Lower lobe of right lung (tissue), 2 donors: ENCODE measurements around the gene AFF3. TPM values are rescaled to one million over a fixed set of nuclear protein-coding genes. Genes with fewer than 3 reads are reported as not detected.

Experiments used
- ATAC-seq, 2 donors: fragments of 200-7000 bp; cut with Tn5 transposase; one replicate each; pipeline ENCODE4 v1.9.1; 2020 to 2022; ENCODE audit warnings: mild to moderate bottlenecking in 2 of 2, moderate library complexity in 2 of 2
- DNase-seq: peaks from one replicate; pipeline ENCODE4 v3.0.0-alpha.2; 2020
- H3K27ac ChIP-seq: fragments of 200-600 bp; one replicate; pipeline ENCODE4 v1.8.0; 2022
- H3K27me3 ChIP-seq: fragments of 200-600 bp; one replicate; pipeline ENCODE4 v1.8.0; 2022; ENCODE audit warnings: low read depth
- H3K36me3 ChIP-seq: fragments of 200-600 bp; one replicate; pipeline ENCODE4 v1.8.0; 2022; ENCODE audit warnings: mild to moderate bottlenecking
- H3K4me1 ChIP-seq: fragments of 200-600 bp; one replicate; pipeline ENCODE4 v1.8.0; 2022
- H3K4me3 ChIP-seq: fragments of 200-600 bp; one replicate; pipeline ENCODE4 v1.8.0; 2022; ENCODE audit warnings: mild to moderate bottlenecking
- H3K9me3 ChIP-seq: fragments of 200-600 bp; one replicate; pipeline ENCODE4 v1.8.0; 2022
- CTCF ChIP-seq: fragments of 200-600 bp; IDR thresholded peaks from one replicate; pipeline ENCODE4 v1.8.0; 2022; ENCODE audit warnings: antibody characterized with exemption, mild to moderate bottlenecking
- intact Hi-C: fragments of 100-400 bp; cut with DNase I; formaldehyde crosslinking; loops from one replicate; pipeline ENCODE4 v1.11.0; 2022
- total RNA-seq: library from RNA; stranded (reverse); fragmentation: NEBNext Ultra II Directional; extraction: Animal tissue kit (Norgen Biotek cat#: 25700); gene quantifications from one replicate; pipeline ENCODE4 v1.2.1, GENCODE V29; 2021
- donor health status: DM: no; HTN: yes; CAD: no; lungs with severe emphysema.

Gene AFF3
- total RNA-seq, 1 donor from 2014 or later: 57.3 TPM

- DNase-seq: no peak
- intact Hi-C loops: no loop called here
- no peak overlapping the region for H3K4me3 ChIP-seq
- TF ChIP-seq CTCF: no peak
- no peaks in the 10 kb centered on the region for H3K9me3 ChIP-seq
- ATAC-seq: no peak
- H3K27me3 ChIP-seq: no peaks in the 10 kb centered on the region
- no peaks in the 10 kb centered on the region for H3K4me1 ChIP-seq
- H3K27ac ChIP-seq: no peak overlapping the region
- H3K36me3 ChIP-seq: no peaks in the 10 kb centered on the region
Observed at GRCh38 chr2:100046961-100047947, 95.1 kb downstream of the AFF3 start.

- Histone ChIP-seq H3K4me1 (no peaks in the 10 kb centered on the region), H3K27ac (no peak overlapping the region), H3K9me3 (no peaks in the 10 kb centered on the region), H3K27me3 (no peaks in the 10 kb centered on the region), H3K36me3 (no peaks in the 10 kb centered on the region), H3K4me3 (no peak overlapping the region)
- ATAC-seq (no peak), DNase-seq (no peak)
- intact Hi-C loops: no loop called here
- TF ChIP-seq CTCF: no peak
Observed at GRCh38 chr2:100045000-100045399, 97.4 kb downstream of the AFF3 start.

- Histone ChIP-seq H3K9me3 (no peaks in the 10 kb centered on the region), H3K4me1 (no peaks in the 10 kb centered on the region), H3K27ac (no peak overlapping the region), H3K4me3 (no peak overlapping the region), H3K27me3 (no peaks in the 10 kb centered on the region), H3K36me3 (no peaks in the 10 kb centered on the region)
- TF ChIP-seq CTCF: no peak
- DNase-seq (no peak), ATAC-seq (no peak)
- intact Hi-C loops: no loop called here
Observed at GRCh38 chr2:100043891-100044255, 98.5 kb downstream of the AFF3 start.

GRCh38 chr2:100043081-100043890, 99.1 kb downstream of the AFF3 start:
- no peak for ATAC-seq
- DNase-seq: no peak
- no peak for TF ChIP-seq CTCF
- intact Hi-C loops: no loop called here
- no peaks in the 10 kb centered on the region for H3K4me1 ChIP-seq
- H3K9me3 ChIP-seq: no peaks in the 10 kb centered on the region
- no peak overlapping the region for H3K4me3 ChIP-seq
- no peaks in the 10 kb centered on the region for H3K27me3 ChIP-seq
- no peaks in the 10 kb centered on the region for H3K36me3 ChIP-seq
- no peak overlapping the region for H3K27ac ChIP-seq

GRCh38 chr2:100042562-100042961, 99.8 kb downstream of the AFF3 start:
- Histone ChIP-seq H3K4me3 (no peak overlapping the region), H3K27me3 (no peaks in the 10 kb centered on the region), H3K36me3 (no peaks in the 10 kb centered on the region), H3K9me3 (no peaks in the 10 kb centered on the region), H3K4me1 (no peaks in the 10 kb centered on the region), H3K27ac (no peak overlapping the region)
- DNase-seq (no peak), ATAC-seq (no peak)
- no peak for TF ChIP-seq CTCF
- intact Hi-C loops: no loop called here
